ENCODE results near the gene DAND5. TPM values are rescaled to one million over a fixed set of nuclear protein-coding genes. Genes with fewer than 3 reads are reported as not detected.

DAND5 gene
- total and polyA plus RNA-seq, 9 of the 15 experiments (the other 6 are each of a cell fraction or from before 2014, with no cell fraction given), result 0.22 to 0.83 (median 0.60) TPM

DNA sequence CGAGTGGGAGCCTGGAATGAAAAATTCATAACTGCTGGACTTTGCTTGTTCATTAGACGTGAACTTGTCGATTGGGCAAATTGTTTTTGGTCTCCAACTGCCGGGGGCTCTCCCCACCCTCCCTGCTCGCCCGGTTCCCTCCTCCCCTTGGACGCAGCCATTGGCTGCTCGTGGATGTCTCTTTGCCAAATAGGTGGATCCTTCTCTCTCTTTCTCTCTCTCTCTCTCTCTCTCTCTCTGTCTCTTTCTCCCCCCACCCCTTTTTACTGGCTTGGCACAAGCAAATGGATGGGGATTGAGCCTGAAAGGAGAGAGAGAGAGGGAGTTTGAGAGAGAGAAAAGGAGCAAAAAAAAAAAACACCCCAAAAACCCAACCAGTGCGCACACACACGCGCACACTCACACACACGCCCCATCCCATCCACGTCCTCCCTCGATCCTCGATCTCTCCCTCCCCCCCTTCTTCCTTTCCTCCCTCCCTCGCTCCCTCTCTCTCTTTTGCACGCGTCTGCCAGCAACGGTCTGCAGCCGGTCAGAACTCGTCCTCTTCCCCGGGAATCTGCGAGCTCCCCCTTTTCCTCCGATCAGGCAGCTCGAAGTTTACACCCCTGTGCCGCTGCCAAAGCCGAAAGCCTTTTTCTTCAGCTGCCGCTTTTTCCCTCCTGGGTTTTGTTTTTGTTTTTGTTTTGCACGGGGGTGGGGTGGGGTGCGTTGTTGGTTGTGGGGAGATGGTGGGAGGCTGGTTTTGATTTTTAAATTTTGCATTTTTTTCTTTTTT lies 53.7 kb downstream of the DAND5 start (continued):
- TF ChIP-seq, protein P1, sequence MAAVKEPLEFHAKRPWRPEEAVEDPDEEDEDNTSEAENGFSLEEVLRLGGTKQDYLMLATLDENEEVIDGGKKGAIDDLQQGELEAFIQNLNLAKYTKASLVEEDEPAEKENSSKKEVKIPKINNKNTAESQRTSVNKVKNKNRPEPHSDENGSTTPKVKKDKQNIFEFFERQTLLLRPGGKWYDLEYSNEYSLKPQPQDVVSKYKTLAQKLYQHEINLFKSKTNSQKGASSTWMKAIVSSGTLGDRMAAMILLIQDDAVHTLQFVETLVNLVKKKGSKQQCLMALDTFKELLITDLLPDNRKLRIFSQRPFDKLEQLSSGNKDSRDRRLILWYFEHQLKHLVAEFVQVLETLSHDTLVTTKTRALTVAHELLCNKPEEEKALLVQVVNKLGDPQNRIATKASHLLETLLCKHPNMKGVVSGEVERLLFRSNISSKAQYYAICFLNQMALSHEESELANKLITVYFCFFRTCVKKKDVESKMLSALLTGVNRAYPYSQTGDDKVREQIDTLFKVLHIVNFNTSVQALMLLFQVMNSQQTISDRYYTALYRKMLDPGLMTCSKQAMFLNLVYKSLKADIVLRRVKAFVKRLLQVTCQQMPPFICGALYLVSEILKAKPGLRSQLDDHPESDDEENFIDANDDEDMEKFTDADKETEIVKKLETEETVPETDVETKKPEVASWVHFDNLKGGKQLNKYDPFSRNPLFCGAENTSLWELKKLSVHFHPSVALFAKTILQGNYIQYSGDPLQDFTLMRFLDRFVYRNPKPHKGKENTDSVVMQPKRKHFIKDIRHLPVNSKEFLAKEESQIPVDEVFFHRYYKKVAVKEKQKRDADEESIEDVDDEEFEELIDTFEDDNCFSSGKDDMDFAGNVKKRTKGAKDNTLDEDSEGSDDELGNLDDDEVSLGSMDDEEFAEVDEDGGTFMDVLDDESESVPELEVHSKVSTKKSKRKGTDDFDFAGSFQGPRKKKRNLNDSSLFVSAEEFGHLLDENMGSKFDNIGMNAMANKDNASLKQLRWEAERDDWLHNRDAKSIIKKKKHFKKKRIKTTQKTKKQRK (IDR thresholded peaks at IDR 0.05; ENCODE audit: borderline replicate concordance, low read depth, low read length), result no peak
- TF ChIP-seq ILK (tag; IDR thresholded peaks at IDR 0.05; ENCODE audit: borderline replicate concordance, low read depth) (no peak), MEF2A (IDR thresholded peaks at IDR 0.05; ENCODE audit: control insufficient read depth, low read depth, low read length) (no peak), ZNF583 (CRISPR knock-in tag; IDR thresholded peaks at IDR 0.05) (no peak), ZNF695 (CRISPR knock-in tag; IDR thresholded peaks at IDR 0.05) (no peak), FOXA3 (CRISPR knock-in tag; conservative IDR thresholded peaks at IDR 0.05 in 1 of 2, IDR thresholded peaks at IDR 0.05 in 1 of 2) (no peak)
- TF ChIP-seq, protein P2, sequence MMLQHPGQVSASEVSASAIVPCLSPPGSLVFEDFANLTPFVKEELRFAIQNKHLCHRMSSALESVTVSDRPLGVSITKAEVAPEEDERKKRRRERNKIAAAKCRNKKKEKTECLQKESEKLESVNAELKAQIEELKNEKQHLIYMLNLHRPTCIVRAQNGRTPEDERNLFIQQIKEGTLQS (IDR thresholded peaks at IDR 0.05), result no peak
- TF ChIP-seq, protein P2 (CRISPR knock-in tag; conservative IDR thresholded peaks at IDR 0.05), result no peak
- TF ChIP-seq, protein P3, sequence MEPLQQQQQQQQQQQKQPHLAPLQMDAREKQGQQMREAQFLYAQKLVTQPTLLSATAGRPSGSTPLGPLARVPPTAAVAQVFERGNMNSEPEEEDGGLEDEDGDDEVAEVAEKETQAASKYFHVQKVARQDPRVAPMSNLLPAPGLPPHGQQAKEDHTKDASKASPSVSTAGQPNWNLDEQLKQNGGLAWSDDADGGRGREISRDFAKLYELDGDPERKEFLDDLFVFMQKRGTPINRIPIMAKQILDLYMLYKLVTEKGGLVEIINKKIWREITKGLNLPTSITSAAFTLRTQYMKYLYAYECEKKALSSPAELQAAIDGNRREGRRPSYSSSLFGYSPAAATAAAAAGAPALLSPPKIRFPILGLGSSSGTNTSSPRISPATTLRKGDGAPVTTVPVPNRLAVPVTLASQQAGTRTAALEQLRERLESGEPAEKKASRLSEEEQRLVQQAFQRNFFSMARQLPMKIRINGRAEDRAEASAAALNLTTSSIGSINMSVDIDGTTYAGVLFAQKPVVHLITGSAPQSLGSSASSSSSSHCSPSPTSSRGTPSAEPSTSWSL (CRISPR knock-in tag; IDR thresholded peaks at IDR 0.05; ENCODE audit: borderline replicate concordance), result no peak
- TF ChIP-seq, protein P4, sequence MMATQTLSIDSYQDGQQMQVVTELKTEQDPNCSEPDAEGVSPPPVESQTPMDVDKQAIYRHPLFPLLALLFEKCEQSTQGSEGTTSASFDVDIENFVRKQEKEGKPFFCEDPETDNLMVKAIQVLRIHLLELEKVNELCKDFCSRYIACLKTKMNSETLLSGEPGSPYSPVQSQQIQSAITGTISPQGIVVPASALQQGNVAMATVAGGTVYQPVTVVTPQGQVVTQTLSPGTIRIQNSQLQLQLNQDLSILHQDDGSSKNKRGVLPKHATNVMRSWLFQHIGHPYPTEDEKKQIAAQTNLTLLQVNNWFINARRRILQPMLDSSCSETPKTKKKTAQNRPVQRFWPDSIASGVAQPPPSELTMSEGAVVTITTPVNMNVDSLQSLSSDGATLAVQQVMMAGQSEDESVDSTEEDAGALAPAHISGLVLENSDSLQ (IDR thresholded peaks at IDR 0.05), result no peak
- TF ChIP-seq, protein P5, sequence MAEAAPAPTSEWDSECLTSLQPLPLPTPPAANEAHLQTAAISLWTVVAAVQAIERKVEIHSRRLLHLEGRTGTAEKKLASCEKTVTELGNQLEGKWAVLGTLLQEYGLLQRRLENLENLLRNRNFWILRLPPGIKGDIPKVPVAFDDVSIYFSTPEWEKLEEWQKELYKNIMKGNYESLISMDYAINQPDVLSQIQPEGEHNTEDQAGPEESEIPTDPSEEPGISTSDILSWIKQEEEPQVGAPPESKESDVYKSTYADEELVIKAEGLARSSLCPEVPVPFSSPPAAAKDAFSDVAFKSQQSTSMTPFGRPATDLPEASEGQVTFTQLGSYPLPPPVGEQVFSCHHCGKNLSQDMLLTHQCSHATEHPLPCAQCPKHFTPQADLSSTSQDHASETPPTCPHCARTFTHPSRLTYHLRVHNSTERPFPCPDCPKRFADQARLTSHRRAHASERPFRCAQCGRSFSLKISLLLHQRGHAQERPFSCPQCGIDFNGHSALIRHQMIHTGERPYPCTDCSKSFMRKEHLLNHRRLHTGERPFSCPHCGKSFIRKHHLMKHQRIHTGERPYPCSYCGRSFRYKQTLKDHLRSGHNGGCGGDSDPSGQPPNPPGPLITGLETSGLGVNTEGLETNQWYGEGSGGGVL (CRISPR knock-in tag; IDR thresholded peaks at IDR 0.05), result no peak

Measured in K562 (cell line).